GM19238 (cell line): ENCODE data around the gene LMF1.

Experiments
- DNase-seq: peaks from one replicate; pipeline ENCODE4 v3.0.0; 2011; ENCODE audit warnings: low spot score; ENCODE audit not compliant: insufficient read length

The LMF1 gene

GRCh38 chr16:914440-914839 is 56.3 kb downstream of the LMF1 start:
- no peak for DNase-seq

DNA sequence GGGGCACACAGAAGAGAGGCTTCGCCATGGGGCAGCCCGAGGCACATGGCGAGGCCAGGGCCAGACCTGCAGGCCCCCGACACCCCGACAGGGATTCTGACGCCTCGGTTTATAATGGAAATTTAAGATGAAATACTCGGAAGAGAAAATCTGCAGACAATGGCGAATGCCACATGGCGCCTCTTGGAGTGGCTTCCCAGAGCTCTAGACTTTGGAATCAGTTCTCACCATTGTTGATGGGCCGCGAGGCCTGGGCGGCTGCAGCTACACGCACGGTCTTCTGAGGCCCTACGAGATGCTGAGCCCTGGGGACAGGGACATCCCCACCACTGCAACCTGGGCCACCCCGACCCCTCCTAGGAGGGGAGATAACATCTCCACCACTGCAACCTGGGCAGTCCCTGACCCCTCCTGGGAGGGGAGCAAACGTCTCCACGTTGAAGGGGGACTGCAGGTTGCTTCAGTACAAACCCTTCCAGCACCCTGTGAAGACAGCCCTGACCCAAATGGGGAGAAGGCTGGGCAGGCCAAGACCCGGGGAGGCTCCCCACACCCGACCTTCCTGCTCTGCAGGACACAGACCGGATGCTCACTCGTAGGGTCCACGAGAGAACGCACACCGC is 56.9 kb downstream of the LMF1 start:
- DNase-seq = no peak

GRCh38 chr16:912684-913613 is 57.8 kb downstream of the LMF1 start:
- DNase-seq = no peak

GRCh38 chr16:912322-912683 is 58.5 kb downstream of the LMF1 start:
- no peak for DNase-seq

GRCh38 chr16:911604-912321 is 59.0 kb downstream of the LMF1 start:
- no peak for DNase-seq

GRCh38 chr16:911101-911500 is 59.7 kb downstream of the LMF1 start:
- no peak for DNase-seq

GRCh38 chr16:910181-910580 is 60.6 kb downstream of the LMF1 start:
- DNase-seq = no peak

- DNase-seq = no peak
Observed at GRCh38 chr16:909281-910000, 61.3 kb downstream of the LMF1 start.

DNA sequence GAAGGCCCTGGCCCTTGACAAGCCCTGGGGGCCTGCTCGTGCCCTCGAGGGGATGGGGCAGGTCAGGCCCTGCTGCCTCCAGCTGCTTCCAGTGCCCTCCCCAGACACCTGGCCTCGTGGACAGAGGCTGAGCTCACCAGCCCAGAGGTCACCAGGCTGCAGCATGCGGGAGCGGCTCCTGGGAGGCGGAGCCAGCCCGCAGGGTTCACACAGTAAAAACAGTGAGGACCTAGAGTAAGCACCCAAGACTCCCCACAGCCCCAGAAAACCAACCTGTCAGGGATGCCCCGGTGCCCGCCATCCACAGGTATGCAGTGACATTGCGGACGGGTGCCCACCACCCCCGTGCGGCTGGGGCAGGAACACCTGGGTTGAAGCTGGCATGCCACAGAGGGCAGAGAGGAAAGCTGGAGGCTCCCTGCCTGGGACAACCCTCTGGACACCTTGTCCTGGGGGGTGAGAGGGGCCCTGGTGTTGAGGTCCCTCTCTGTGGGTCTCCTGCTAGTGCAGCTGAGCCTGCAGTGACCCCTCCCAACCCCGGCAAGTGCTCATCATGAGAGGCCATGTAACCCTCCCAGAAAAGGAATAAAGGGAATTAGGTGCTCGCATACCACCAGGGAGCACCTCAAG is 62.1 kb downstream of the LMF1 start:
- no peak for DNase-seq

GRCh38 chr16:907842-908241 is 62.9 kb downstream of the LMF1 start:
- DNase-seq = no peak

GRCh38 chr16:907361-907760 is 63.4 kb downstream of the LMF1 start:
- no peak for DNase-seq

- no peak for DNase-seq
Observed at GRCh38 chr16:906296-906695, 64.5 kb downstream of the LMF1 start.

DNA sequence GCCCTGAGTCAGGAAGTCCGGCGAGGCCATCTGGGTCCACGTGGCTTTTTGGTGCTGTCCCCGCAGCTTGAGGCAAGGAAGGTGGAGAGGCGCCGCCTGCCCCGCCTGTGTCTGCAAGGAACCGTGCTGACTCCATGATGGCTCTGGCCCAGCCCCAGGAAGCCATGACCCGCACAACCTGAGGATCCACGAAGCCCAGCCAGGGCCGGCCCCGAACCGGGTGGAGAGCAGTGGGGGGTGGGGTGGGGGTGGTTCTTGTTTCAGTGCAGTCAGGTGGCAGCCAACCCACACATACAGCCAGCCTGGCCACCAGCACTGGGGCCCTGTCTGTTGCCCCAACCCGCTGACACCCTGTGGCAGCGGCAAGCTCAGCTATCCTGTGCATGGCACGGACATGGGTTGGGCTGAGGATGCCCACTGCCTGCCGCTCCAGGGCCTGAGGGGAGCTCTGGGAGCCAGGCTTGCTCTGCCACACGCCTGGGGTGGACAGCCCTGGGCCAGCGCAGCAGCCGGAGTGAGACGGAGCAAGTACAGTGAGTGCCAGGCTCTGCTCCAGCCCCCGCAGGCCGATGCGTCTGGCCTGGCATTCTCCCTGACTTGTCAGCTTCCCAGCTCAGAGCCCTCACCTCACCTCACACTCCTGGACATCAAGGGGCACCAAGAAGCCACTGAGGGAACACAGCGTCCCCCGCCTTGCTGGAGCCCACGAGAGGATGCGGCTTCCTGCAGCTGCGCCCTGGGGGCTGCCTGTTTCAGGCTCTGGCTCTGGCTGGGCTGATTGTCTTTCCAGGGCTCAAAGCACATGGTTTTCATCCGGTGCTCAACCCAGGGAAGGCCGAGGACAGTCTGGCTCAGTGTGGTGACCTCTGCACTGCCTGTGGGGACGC is 68.8 kb downstream of the LMF1 start:
- no peak for DNase-seq

GRCh38 chr16:901149-901548 is 69.6 kb downstream of the LMF1 start:
- no peak for DNase-seq

- no peak for DNase-seq
Observed at GRCh38 chr16:900211-900610, 70.6 kb downstream of the LMF1 start.

- DNase-seq = no peak
Observed at GRCh38 chr16:899683-900060, 71.1 kb downstream of the LMF1 start.

DNA sequence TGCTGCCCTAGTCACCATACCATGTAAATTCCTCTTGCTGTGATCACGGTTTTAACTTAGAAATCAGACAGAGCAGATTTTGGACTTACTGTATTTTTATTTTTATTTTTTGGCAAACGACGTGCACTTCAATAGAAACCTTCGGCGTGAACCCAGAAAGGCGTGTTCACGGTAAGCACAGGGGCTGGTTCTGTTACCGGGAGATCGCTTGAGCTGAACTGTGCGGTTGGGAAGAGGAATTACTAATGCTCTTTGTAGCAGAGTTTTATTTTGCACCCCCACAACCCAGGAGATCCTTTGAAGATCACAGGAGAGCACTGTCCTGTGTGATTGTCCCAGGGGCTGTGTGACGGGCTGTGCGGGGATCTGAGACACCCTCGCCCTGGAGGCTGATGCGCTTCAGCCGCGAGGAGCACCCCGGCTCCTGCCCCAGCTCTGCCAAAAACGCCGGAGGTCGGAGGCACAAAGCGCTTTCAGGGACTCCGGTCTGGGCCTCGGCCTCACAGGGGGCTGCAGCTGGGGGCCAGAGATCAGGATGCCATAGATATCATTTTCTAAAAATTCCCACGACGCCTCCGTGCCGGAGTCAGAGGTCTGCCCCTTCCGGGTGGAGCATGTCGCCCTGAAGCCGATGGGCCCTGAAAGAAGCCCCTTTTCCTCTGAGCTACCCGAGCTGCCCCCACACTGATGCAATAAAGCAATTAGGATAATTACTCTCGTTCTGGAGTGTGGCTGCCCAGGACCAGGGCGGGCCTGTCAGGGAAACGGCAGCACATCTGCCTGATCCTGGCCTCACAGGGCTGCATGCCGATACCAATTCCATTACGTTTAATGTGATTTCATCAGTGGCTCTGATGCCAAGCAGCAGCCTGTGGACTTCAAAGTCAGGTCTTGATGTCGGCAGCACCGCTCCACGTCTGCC is 71.8 kb downstream of the LMF1 start:
- DNase-seq = no peak

DNA sequence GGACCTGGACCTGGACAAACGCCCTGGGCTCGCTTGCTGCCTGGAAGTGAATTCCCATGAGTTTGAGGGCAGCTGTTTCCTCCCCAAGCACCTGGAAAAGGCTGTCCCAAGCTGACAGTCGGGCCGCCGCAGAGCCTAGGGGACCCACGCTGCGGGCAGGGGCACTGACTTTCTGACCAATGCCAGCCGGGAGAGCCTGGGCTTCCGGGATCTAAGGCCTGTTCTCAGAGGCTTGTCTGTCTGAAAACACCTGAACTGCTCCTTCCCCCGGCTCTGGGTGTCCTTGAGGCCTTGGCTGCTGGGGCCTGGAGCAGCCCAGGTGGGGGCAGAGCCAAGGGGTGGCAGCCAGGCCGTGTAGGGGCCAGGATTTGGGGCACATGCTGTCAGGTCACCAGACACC is 72.6 kb downstream of the LMF1 start:
- DNase-seq = no peak

GRCh38 chr16:897701-898100 is 73.1 kb downstream of the LMF1 start:
- no peak for DNase-seq
